AG09319 (cell line): ENCODE results near the gene GSTA5.
"Not testable (repeated sequence)": the region's sequence is repeated elsewhere in the genome, so short reads cannot be mapped to it uniquely, and the experiment has no call there.

Experiments used
- DNase-seq: peaks from one replicate; pipeline ENCODE4 v3.0.0-alpha.2; 2010; ENCODE audit warnings: low read depth; ENCODE audit errors: extremely low read depth
- CTCF ChIP-seq: IDR thresholded peaks from 2 replicates; pipeline ENCODE4 v1.5.1; 2011; ENCODE audit warnings: low read depth, mild to moderate bottlenecking, inconsistent platforms, low read length, moderate library complexity

The GSTA5 gene

GRCh38 chr6:52786249-52786956 lies 54.2 kb downstream of the GSTA5 start:
- TF ChIP-seq CTCF: no peak
- no peak for DNase-seq

- DNase-seq: not testable (repeated sequence)
Observed at GRCh38 chr6:52782696-52783274, 57.8 kb downstream of the GSTA5 start.

GRCh38 chr6:52782209-52782608 lies 58.4 kb downstream of the GSTA5 start:
- DNase-seq: not testable (repeated sequence)
